Kidney tubule cell (primary cell): Measurements from ENCODE around the gene NKAPD1.
A peak's percentile ranks its signal among the peaks of the same experiment; 100 is the strongest.
"Not testable (repeated sequence)": the region's sequence is repeated elsewhere in the genome, so short reads cannot be mapped to it uniquely, and the experiment has no call there.

Source experiments
- DNase-seq: peaks from one replicate; pipeline ENCODE4 v3.0.0-alpha.2; 2018; ENCODE audit warnings: low spot score

Gene NKAPD1

DNA sequence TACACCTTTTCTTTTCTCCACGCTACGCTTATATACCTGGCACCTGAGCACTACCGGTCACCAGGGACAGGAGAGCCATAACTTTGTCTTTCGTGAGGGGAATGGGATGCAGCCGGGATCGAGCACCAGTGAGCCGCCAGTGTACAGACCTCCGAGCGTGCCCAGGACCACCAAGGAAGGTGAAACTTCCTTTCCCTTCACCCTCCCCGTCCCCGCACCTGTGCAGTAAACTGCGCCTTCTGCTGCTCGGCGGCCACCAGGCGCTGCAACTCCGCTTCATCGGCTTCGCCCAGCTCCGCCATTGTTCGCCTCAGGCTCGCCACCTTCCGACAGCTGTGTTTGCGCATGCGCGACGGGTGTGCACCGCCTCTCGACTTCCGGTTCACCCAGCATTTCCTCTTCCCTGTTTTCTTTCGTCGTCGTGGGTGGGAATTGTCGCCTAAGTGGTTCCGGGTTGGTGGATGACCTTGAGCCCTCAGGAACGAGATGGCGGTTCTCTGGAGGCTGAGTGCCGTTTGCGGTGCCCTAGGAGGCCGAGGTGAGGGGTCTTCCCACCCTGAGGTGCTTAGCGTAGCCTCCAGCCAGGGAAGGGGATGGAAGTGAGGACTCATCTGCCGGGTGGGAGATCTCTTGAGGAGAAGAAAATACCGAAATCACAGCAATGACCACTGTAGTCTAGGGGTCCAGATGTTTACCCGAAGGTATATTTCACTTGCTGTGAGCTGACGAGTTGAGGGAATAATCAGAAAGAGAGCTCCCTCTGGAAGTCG is 12.5 kb downstream of the NKAPD1 start, which contains the start of the genes SDHD and TIMM8B:
Gene SDHD (plus strand): TSS at position 452 of the 770 bp plus-strand sequence. CDS start 35 bp downstream, at position 487.
Gene TIMM8B (minus strand): TSS at position 335 of the 770 bp plus-strand sequence. CDS start 33 bp downstream, at position 302.
- DNase-seq, result peak; percentile 97

DNA sequence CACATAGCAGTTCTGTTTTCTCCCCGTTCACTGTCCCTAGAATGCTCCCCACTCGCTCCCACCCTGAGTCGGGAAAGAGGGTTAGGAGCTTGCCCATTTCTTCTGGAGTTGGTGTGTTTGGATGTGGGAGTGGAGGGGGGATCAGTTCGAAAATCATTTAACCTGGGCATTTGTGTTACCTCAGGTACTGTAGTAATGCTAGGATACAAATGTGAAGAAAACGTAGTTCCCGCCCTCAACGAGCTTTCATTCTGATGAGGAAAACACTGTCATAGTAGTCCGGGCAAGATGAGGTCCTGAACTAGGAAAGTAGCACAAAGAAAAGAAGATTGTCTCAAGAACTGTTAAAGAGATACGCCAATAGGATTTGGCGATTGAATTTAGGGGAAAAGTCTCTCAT is 13.1 kb downstream of the NKAPD1 start:
- no peak for DNase-seq

DNA sequence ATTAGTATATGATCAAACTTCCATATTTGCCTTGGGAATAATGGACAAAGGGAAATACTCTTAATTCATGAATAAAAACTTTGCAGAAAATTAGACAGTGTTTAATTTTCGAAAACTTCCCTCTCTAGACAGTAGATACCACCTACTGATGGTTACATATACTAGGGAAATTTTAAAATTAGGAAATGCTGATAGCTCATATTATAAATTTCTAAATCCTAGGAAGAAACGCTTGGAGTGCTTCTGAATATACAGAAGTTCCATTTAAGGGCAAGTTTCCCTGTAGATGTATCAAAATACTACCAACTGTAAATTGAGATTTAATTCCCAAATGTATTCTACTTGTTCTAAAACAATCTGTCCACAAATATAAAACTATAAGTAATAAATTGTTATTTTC is 21.2 kb downstream of the NKAPD1 start:
- not testable (repeated sequence) for DNase-seq

DNA sequence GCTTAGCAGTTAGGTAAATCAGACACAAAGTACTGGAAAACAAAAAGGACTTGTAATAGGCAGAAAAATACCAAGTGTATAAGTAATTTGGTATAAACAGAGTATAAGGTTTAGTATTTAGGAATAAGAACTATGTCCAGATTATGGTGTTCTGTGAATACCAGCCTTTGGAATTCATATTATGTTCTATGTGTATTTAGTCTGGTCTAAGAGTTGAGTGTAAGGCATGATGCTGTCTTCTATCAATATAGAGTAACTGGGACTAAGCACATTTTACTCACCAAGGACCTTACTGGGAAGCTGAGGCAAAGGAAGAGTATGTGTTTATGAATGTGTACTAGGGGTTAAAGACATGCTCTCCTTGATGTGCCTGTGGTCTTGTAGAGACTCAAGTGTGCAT is 22.1 kb downstream of the NKAPD1 start:
- no peak for DNase-seq

DNA sequence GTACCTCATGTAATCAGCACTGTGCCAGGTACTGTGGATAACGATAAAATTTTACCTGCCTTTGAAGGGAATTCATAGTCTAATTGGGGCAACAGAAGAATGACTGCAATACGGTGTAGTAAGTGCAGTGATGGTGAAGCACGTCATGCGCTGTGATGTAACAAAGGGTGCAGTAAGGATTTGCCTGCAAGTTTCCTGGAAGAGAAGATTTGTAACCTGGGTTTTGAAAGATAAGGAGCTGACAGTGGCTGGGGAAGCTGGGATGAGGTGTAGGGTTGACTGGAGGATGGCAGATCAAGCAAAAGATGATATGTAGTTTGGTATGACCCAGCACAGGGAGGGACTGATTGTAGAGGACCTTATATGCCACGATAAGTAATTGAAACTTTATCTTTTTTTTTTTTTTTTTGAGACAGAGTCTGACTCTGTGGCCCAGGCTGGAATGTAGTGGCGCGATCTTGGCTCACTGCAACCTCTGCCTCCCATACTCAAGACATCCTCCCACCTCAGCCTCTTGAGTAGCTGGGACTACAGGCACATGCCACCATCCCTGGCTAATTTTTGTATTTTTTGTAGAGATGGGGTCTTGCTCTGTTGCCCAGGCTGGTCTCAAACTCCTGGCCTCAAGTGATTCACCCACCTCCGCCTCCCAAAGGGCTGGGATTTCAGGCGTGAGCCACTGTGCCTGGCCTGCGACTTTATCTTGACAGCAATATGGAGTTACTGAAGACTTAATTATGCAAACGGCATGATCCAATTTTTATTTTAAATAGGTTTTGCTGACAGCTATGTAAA is 23.8 kb downstream of the NKAPD1 start:
- no peak for DNase-seq

DNA sequence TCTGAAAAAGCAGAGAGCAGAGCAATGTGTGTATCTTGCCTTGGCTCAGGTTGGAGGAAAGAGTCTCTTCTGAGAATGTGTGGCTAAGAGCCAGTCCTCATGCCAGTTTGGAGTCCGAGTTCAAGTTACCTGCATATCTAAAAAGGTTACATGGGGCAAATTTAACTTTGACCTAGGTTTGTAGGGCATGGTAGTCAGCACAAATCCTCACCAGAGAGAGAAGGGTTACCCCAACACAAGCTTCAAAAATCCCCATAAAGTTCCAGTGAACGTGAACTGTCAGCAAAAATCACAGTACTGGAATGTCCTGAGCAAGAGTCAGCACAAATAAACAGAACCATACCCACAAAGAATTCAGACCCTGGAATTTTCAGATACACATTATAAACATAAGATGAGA is 26.4 kb downstream of the NKAPD1 start:
- no peak for DNase-seq

DNA sequence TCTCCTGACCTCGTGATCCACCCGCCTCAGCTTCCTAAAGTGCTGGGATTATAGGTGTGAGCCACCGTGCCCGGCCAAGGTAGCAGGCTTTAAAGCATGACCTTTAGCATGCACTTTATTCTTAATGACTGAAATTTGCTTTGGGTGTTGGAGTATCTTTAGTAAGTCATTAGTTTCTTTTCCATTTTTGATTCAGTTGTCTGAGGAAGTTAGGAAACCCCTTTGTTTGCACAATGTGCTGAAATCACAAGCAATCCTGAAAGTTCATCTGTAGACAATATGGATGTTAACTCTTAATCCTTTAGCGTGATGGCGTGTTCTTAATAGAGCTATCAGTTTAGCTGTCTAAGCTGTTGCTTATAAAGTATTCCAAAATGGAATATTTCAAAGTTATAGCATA is 29.3 kb downstream of the NKAPD1 start:
- DNase-seq, result no peak

DNA sequence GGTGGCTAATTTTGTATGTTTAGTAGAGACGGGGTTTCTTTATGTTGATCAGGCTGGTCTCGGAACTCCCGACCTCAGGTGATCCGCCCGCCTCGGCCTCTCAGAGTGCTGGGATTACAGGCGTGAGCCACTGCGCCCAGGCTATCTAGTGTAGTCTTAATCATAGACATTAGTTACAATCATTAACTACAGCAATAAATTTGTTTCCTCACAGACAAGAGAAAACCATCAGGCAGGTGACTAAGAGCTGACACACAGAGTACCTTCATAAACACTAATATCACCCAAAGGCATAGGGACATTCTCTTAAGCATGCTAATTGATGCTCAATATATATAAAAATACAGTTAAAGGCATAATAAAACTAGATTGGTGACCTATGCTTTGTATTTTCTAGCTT is 32.0 kb downstream of the NKAPD1 start:
- peak; percentile 76 for DNase-seq

DNA sequence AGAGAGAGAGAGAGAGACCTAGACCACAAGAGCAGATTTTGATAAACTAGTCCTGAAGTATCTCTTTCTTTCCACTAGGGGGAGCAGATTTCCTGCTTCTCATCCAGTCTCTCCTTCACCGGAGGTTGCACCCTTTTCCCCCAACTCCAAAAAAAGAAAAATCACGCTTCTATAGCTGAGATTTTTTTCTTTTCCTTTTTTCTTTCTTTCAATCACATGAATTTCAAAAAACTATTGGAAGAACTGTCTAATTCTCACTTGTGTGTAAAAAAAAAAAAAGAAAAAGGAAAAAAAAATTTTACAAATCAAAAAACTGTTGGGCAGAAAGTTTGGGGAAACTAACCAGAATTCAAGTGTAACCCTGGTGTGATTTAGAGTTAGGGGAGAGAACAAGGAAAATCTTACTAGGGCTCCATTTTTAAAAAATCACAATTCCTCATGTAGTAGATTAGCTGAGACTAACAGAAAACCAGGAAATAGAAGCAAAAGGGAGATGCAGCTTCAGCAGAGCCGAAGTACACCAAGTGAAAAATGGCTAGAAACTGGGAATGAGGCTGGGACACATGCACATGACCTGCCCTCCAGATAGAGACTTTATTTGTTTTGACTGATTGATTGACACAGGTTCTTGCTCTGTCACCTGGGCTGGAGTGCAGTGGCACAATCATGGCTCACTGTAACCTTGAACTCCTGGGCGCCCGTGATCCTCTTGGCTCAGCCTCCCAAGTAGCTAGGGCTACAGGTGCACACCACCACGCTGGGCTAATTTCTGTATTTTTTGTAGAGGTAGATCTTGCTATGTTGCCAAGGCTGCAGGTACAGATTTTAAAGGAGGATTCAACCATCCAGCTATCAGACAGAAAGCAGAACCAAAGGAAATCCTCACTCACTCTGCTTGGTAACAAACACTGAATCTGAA is 39.7 kb downstream of the NKAPD1 start:
- DNase-seq, result peak; percentile 67

DNA sequence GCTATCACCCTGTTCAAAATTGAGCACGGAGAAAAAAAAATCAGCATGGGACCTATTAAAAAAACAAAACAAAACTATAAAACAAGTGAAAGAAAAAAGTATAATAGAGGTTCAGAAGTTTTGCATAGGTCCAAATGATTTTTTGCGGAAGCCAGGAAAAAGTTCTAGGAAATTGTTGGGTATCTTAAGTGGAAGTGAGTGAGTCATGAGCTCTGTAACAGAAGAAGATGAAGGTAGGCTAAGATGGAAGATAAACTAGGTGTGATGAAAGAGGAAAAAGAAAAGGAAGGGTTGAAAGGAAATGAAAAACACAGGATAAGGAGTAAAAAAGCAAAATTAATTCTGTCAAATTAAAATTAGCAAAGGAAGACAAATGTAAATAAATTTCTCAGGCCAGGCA is 40.4 kb downstream of the NKAPD1 start:
- DNase-seq, result no peak

DNA sequence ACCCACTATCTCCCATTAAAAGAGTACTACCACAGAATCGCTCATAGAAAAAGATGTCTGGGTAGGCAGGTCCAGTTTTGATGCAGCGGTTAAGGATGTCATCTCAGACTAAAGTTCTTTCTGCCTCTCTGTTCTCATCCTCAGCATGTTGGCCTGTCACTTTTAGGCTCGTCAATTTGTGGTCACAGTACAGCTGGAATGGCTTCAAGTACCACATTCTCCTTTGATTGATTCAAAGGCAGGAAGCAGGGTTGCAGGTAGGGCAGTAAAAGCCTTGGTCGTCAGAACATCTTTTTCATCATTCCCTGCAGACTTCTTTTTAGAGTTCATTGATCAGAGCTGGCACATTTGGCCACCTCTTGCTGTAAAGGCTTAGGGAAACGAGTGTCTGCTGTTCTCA is 41.3 kb downstream of the NKAPD1 start:
- DNase-seq, result no peak

DNA sequence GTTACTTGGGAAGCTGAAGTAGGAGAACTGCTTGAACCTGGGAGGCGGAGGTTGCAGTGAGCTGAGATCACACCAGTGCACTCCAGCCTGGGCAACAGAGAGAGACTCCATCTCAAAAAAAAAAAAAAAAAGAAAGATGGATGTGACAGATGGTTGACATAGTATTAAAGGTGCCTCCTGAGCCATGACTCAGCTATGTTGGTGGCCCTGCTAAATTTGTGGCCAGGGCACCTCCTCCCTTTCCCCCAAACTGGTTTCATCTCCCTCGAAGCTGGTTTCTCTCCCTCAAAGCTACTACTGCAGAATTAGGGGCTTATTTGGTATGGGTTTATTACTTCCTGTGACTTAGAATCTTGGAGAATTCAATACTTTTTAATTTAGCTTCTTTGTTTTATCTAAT is 44.1 kb downstream of the NKAPD1 start:
- no peak for DNase-seq

DNA sequence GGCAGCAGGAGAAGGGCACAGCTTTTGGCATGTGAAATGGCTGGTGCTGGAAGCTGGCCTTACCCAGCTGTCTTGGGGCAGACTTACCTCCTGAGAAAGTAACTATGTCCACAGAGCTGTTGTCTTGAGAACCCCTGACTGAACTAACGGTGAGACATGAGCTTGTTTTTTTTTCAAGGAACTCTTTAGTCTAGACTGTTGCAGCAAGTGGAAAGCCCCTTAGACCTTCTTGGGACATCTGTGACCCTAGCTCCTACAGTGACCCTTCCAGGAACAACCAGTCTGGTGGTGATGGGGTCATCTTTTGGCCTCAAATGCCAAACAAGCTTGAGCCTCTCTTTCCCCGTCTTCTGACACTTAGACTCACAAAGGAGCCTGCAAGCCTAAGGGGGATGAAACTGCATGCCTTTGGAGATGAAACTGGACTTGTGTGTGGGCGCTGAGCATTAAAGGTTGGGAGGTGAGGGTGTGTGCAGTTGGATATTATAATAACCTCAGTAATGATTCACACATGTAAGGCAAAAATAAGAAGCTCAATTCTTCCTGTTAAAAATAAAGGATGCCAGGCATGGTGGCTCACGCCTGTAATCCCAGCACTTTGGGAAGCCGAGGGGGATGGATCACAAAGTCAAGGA is 48.0 kb downstream of the NKAPD1 start:
- DNase-seq, result no peak

DNA sequence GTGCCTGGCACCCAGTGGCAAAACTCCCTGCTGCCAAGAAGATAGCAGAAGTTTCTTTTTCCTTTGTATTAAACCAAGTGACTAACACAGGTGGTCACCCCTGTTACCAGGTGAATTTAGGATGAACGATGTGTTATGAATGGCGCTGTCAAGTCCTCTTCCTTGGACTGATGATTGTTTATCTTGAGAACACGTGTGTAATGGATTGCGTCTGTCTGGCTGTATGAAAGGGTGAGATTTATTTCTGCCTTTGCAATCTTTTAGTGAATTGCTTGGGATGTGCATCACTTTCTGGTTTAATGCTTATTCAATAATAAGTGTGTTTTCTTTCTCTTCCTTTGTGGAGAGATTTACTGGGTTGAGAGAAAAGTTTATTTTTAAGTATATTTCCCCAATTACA is 49.0 kb downstream of the NKAPD1 start:
- no peak for DNase-seq

DNA sequence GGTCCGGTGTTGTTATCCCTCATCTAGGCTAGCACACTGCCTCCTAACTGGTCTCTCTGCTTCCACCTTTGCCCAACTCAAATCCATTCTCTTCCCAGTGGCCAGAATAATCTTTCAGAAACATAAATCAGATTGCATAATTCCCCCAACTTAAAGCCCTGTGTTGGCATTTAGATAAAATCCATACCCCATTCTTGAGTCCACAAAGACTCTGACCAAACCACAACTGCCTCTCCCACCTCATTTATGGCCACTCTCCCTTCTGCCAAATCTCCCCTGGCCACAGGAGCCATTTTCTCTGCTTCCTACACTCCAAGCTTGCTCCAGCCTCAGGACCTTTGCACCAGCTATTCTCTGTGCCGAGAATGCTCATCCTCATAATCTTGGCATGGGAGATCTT is 53.0 kb downstream of the NKAPD1 start:
- DNase-seq, result no peak

DNA sequence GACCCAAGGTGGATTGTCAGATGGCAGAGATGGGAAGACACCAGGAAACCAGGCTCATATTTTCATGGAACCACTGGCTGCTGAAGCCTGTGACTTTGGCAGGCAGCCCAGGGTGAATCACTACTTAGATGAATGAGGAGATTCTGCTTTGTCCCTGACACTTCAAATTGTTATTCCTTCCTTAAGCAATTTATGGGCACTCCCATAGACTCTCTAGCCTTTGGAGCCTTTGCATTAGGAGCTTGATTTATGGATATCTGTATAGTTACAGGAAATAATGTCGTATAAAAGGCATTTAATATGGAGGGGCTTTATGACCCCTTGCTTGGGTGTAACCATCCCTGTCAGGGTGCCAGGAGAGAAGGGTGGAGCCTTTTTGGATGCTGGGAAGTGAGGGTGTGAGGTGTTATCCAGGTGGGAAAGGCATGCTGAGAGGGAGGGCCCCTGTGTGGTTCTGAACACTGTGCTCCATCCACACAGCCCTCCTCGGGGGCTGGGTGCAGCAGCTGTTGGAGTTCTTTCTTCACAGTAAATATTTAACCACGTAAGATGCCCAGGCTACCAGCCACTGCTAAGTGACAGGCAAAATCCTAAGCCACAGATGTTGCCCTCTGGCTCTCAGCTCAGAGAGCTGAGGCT is 54.5 kb downstream of the NKAPD1 start:
- peak; percentile 90 for DNase-seq

DNA sequence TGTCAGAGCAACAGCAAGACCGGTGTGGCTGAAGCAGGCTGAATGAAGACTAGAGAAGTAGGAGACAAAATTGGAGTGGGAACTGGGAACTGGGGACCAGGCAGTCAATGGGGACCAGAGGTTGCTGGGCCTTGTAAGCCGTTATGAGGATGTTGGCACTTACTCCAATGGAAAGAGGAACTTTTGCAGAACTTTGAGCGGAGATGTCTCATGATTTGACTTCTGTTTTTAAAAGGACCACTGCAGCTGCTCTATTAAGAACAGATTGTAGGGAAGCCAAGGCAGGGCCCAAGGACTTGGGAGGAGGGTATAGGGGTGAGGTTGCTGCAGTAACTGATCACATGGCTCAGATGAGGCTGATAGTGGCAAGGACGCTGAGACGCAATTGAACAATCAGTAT is 55.6 kb downstream of the NKAPD1 start:
- DNase-seq, result no peak

DNA sequence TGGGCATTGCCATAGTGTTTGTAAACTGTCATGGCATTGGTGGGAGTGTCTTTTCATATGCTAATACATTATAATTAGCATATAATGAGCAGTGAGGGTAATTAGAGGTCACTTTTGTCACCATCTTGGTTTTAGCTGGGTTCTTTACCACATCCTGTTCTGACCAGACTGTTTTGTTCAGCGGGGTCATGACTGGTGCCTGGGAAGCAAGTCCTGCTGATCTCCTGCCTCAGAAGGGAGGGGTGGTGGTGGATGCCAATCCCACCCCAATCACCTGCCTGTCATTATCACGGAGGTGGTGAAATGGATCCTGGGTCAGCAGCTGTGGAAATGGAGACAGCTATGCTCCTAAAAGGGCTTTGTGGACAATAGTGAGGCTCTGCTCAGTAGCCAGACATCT is 58.6 kb downstream of the NKAPD1 start:
- no peak for DNase-seq

DNA sequence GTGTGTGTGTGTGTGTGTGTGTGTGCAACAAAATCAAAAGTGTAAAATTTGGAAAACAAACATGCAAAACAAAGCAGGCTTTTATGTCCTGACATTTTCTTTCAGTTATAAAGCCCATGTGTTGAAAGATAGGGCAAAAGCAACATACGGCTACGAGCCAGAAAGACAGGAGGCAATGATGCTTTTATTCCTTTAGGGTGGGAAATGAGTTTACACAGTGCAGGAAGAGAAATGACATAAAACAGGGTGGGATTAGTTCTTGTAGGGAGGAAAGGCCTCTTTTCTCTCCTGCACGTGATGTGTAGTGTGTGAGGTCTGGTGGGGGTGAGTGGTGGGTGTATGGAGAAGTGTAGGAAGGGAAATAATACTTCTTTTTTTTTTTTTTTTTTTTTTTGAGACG is 60.4 kb downstream of the NKAPD1 start:
- no peak for DNase-seq
